Prostate gland (tissue), 2 donors: Measurements from ENCODE around the gene CASD1.

Experiments
- CTCF ChIP-seq, 4 experiments: fragments of 200-600 bp in 2 of 4; fragments of 450-650 bp in 2 of 4; sonication (generic) in 2 of 4; IDR thresholded peaks; 1 replicate in 3 of 4; 2 replicates in 1 of 4; pipeline ENCODE4 v1.5.1; 2016 to 2019; ENCODE audit warnings: antibody characterized with exemption in 4 of 4, mild to moderate bottlenecking in 2 of 4, moderate library complexity in 2 of 4
- POLR2A ChIP-seq: fragments of 450-650 bp; IDR thresholded peaks from one replicate; pipeline ENCODE4 v1.6.1; 2016; ENCODE audit warnings: antibody characterized with exemption, mild to moderate bottlenecking
- POLR2AphosphoS5 ChIP-seq: sonication (generic); formaldehyde crosslinking; IDR thresholded peaks from one replicate; pipeline ENCODE4 v1.6.1; 2017; ENCODE audit warnings: antibody characterized with exemption

DNA sequence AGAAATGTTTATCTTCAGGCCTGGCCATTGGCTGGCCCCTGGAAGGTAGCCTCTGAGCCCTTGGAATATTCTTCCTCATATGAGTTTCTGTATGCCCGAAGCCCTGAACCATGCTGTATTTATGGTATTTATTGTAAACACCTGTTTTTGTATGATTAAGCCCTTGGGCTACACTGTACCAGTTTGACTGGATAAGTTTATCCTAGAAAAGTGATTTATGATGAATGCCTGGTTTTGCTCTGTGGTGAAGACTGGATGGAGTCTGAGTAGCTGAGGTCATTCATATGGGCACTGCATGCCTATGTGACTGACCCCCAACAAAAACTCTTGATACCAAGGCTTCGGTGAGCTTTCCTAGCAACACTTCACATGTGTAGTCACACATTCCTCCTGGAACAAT is 66.7 kb downstream of the CASD1 start:
- TF ChIP-seq CTCF (IDR thresholded peaks at IDR 0.05) (no peak), POLR2AphosphoS5 (no peak), POLR2A (no peak)
